Endometrial microvascular endothelial cells (primary cell): Measurements from ENCODE around the gene ARF1. TPM values are rescaled to one million over a fixed set of nuclear protein-coding genes. Genes with fewer than 3 reads are reported as not detected.

Source experiments
- in situ Hi-C: cut with HindIII; loops from 2 replicates; pipeline ENCODE4 v1.10.0; 2017; ENCODE audit warnings: low sequenced_read_pairs, low pct_unique_long_range_greater_than_20kb; ENCODE audit errors: inconsistent ontology term
- total RNA-seq: library from RNA; depleted of rRNA; stranded (reverse); fragments of >200 nt; gene quantifications from one replicate; pipeline ENCODE4 v1.2.3, GENCODE V29; 2015; ENCODE audit errors: inconsistent ontology term

The ARF1 gene
- total RNA-seq, 1 donor from 2014 or later = 572 TPM

GRCh38 chr1:228096416-228097332 is 14.2 kb downstream of the ARF1 start:
- in situ Hi-C loops = no loop called here

DNA sequence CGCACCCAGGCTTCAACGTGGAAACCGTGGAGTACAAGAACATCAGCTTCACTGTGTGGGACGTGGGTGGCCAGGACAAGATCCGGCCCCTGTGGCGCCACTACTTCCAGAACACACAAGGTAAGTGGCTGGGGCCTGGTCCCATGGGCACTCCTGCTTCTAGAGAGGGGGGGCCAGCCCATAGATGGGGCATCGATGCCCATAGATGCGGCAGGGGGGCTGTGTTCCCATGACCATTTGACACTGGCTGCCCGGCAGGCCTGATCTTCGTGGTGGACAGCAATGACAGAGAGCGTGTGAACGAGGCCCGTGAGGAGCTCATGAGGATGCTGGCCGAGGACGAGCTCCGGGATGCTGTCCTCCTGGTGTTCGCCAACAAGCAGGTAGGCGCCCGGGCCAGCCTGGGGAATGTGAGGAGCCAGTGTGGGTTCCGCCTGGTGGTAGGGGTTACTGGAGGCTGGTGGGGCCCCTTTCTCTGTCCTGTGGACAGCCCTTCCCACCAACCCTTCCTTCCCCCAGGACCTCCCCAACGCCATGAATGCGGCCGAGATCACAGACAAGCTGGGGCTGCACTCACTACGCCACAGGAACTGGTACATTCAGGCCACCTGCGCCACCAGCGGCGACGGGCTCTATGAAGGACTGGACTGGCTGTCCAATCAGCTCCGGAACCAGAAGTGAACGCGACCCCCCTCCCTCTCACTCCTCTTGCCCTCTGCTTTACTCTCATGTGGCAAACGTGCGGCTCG is 15.0 kb downstream of the ARF1 start:
- in situ Hi-C loops = no loop called here

GRCh38 chr1:228098323-228098931 is 15.9 kb downstream of the ARF1 start:
- in situ Hi-C loops = no loop called here

DNA sequence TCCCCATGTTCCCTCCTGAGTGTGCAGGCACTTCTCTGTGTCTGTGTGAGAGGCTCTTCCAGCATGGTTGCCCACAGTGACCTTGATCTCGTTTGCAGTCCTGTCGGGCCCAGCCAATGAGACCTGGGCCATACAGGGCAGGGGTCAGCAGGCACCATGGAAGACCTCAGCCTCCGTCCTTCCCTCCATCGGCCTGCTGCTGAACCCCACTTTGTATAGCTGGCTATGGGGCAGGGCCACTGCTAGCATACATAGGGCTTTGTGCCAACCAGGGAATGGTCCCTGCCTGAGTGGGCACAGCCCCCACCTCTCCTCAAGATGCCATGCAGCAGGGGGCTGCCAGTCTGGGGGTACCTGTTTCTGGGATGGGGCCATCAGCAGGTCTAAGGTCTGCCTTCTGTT is 16.8 kb downstream of the ARF1 start:
- in situ Hi-C loops = no loop called here

DNA sequence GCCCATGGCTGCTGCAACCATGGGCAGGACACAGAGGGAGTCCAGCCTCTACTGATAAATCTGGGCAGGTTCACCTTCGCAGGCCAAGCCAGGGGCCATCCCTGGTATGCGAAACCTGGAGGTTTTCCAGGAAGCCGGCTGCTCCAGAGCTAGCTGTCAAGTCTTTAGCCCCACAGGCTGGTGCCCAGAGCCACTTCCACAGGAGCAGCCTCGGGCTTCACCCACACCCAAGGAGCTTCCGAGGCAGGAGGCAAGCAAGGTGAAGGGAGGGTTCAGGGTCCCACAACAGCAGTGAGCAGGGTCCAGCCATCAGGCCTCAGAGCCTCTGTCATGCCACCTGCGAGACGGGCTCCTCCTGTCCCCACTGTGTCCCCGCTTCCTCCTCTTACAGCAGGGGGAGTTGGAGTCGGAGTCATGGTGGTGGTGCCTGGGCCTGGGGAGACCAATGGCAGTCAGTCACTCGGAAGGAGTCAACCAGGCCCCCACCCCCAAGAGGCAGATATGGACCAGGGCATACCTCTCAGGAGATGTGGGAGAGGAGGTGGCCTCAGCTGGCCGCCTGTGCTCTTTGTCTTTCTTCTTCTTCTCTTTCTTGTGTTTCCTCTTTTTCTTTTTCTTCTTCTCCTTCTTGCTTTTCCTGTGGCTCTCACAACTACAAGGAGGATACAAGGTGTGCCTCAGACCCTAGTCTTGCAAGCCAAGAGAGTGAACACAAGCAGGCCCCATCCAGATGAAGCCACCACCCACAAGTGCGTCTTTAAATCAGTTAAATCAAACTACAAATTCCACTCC is 18.5 kb downstream of the ARF1 start:
- in situ Hi-C loops = no loop called here

GRCh38 chr1:228101614-228101993 is 19.1 kb downstream of the ARF1 start:
- in situ Hi-C loops = no loop called here

GRCh38 chr1:228101994-228102790 is 19.7 kb downstream of the ARF1 start:
- in situ Hi-C loops = no loop called here

DNA sequence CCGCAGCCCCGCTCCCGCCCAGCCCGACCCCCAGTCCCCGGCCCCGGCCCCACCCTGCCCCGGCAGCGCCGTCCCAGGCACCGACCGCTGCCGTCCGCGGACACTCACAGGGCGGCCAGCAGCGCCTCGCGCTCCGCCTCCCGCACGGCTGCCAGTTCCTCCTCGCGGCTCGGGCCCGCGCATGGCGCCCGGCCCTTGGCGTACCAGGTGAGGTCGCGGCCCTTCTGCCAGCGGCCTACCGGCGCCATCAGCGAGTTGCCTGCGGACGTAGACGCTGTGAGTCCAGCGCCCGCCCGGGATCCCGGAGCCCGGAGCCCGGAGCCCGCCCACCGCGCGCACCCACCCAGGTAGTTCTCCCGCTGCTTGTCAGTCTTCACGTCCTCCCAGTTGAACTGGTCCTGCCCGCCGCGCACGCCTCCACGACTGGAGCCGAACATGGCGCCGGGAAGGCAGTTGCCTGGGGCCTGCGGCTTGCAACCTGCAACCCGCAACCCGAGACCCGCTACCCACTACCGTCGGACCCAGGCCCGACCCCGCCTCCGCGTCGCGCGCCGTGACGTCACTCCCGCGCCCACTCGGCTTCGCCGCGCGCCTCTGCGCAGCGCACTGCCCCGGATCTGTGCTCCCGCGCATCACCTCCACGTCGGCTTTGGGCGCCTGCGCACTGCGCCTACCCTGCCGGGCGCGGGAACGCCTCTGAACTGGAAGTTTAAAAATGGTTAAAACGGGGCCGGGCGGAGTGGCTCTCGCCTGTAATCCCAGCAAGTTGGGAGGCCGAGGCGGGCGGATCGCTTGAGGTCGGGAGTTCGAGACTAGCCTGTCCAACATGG is 20.5 kb downstream of the ARF1 start, which contains the start of gene C1orf35:
C1orf35 (minus strand) TSS at position 535 of the 830 bp plus-strand sequence; CDS start at position 437, 98 bp downstream.
- in situ Hi-C loops = no loop called here

DNA sequence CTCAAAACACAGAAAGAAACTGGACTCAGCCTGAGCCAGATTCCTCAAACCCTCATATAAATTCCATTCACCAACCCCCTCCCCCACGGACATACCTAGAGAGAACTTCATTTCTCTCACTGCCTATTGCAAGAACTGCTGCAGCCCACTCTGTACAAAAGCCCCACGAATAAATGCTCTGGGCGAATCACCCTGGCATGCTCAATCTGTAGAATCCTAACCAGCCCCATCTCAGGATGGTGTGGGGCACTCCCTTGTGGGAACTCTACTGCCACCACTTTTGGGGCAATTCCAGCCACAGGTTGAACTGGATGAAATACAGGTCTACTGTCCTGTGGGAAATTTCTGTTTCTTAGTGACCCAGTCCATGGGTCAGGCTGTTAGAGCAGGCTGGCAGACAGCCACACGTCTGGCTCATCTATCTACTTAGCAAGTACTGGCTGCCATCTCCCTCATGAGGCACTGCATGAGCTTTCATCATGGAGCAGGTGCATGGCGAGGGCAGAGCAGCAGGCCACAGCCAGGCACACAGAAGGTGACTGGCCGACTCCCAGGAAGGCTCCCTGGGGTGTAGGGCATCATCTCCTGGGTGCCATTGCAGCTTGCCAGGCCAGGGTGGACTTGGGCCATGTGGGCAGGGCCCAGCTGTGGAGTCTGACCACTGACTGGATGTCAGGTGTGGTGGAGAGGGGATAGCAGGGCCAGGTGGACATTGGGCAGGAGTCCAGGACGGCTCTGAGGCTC is 22.2 kb downstream of the ARF1 start:
- in situ Hi-C loops = no loop called here

GRCh38 chr1:228105270-228105995 is 22.9 kb downstream of the ARF1 start:
- in situ Hi-C loops = no loop called here

GRCh38 chr1:228105996-228106799 is 23.7 kb downstream of the ARF1 start:
- in situ Hi-C loops = no loop called here

DNA sequence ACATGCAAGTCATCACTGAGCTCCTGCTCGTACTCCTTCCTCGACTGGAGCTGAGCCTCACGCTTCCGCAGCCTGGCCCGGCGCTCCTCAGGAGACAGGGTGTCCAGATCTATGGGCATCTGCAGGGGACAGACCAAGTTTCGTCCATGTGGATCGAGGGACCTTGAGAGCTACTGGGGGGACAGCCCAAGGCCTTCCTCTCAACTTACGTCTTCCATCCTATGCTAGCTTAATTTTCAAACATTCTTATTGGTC is 24.2 kb downstream of the ARF1 start:
- in situ Hi-C loops = no loop called here

- in situ Hi-C loops = no loop called here
Observed at GRCh38 chr1:228107636-228108035, 25.1 kb downstream of the ARF1 start.

GRCh38 chr1:228108055-228108690 is 25.7 kb downstream of the ARF1 start:
- in situ Hi-C loops = no loop called here

DNA sequence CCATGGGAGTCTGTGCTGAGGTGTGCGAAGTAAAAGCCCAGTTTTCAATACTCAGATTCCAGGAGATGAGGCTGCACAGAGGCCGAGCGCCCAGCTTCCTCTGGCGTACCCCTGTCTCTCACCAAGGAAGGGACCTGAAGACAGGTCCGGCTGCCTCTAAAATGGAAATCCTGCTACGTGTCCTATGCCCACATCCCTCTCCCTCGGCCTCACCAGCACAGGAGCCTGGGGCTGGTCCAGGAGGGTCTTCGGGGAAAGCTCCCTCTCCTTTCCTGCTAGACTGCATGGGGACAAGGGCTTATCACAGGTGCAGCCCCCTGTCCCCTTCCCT is 26.2 kb downstream of the ARF1 start:
- in situ Hi-C loops = no loop called here
